GM18861 (cell line): ENCODE results near the gene FER.

ENCODE experiments used
- ATAC-seq: cut with Tn5 transposase; IDR thresholded peaks from one replicate; pipeline ENCODE4 v1.9.1; 2021; ENCODE audit not compliant: unreplicated experiment

FER gene

GRCh38 chr5:109170629-109171350 is 423.1 kb downstream of the FER start:
- ATAC-seq, result no peak

GRCh38 chr5:109171437-109172073 is 423.9 kb downstream of the FER start:
- ATAC-seq, result peak; percentile 77

DNA sequence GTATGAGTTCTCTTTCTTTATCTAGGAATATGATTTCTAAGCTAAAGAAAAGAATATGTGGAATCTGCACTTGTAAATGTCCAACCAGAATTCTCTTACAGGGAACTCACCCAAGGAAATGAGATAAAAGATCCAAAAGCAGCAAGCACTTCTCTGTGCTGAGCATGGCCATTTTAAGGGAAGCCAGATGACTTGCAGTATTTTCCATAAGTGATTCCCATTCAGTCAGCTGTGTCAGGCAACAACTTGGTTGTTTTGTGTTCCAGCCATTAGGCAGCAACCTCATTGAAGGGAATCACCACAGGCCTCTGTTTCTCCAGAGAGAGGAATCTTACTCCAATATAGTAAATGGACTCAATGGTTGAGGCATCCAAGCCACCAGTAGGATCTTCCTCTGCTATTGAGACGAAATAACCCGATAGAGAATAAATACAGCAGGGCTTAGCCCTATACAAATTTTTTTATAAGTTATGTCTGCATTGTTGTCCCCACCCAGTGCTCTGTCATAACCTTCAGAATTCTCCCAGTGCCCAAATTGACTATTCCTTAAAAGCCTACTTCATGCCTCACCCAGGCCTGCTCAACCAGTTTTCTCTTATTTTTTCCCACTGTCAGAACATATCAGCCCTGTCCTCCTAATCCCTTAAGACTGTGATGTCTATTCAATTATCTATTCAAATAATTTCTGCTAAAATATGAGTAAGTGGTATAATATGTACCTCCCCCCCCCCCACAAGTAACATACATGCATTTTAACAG is 425.5 kb downstream of the FER start:
- no peak for ATAC-seq

GRCh38 chr5:109177227-109177626 is 429.5 kb downstream of the FER start:
- ATAC-seq, result no peak

- ATAC-seq, result no peak
Observed at GRCh38 chr5:109177782-109178181, 430.1 kb downstream of the FER start.

- ATAC-seq, result no peak
Observed at GRCh38 chr5:109180668-109181067, 433.0 kb downstream of the FER start.

DNA sequence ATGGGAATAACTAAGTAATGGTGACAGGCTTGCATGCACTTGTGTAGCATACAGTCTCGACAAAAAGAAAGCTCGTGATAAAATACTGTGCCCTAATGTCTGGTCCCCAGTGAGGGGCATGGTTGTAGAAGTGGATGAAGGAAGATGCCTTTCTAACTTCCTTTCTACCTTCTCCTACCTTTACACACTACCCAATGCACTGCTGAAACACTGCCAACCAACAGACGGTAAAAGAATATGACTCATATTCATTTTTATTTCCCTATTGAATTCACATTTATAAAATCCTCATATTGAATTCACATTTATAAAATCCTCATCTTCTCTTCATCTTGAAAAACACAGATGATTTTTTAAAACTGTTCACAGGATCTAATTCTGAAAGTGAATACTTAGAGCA is 439.1 kb downstream of the FER start:
- ATAC-seq, result no peak

- ATAC-seq, result peak; percentile 63
Observed at GRCh38 chr5:109191153-109191558, 443.5 kb downstream of the FER start.

DNA sequence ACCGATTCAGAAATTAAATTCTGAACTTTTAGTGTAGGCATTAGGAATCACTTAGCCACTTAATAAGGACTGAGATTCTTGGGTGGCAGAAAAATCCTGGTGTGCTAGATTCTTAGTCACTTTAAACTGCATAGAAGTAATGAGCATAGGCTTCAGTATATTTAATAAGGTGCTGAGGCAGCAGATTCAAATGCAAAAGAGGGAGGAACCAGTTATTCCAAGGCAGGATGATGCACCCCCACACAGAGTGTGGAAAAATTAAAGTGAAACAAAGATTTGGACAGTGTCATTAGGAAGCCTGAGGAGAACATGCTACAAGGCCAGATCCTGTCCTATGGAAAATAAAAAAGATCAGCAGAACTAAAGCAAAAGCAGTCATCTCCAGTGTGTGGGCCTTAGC is 444.3 kb downstream of the FER start:
- ATAC-seq, result no peak

- no peak for ATAC-seq
Observed at GRCh38 chr5:109192555-109193281, 445.0 kb downstream of the FER start.

- ATAC-seq, result no peak
Observed at GRCh38 chr5:109195667-109196066, 448.0 kb downstream of the FER start.

GRCh38 chr5:109196087-109196822 is 448.6 kb downstream of the FER start:
- no peak for ATAC-seq

GRCh38 chr5:109196823-109197160 is 449.1 kb downstream of the FER start:
- no peak for ATAC-seq

- no peak for ATAC-seq
Observed at GRCh38 chr5:109199289-109199688, 451.6 kb downstream of the FER start.

DNA sequence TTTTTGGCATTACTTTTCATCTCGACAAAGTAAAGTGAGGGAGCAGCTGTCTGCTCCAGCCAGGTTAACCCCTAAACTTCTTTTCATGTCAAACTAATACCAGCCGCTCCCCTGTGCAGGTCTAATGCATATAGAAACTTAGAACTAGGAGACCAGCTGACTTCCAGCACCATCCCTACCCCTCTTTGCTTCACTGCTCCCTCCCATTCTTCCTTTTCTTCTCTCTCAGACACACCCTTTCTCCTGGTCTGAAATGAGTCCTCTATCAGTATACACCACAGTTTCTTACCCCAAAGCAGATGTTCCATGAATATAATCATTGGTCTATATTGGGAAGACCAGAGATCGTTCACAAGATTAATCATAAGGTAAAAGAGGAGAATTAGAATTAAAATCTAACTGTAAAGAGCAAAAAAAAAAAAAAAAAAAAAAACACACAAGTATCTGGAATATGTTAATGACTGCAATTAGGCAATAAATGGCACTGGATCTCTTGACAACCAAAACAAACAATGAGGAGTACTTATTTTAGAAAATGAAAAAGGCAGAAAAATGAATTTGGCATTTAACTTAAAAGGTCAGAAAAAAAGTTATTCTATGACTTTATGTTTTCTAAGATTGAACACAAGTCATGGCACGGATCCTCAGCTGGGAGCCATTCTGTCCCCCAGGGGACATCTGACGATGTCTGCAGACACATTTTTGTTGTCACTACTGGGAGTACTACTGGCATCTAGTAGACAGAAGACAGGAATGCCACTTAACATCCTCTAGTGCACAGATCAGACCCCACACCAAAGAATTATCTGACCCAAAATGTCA is 452.3 kb downstream of the FER start:
- ATAC-seq, result no peak

- no peak for ATAC-seq
Observed at GRCh38 chr5:109215040-109215439, 467.3 kb downstream of the FER start.

GRCh38 chr5:109218818-109219217 is 471.1 kb downstream of the FER start:
- no peak for ATAC-seq

DNA sequence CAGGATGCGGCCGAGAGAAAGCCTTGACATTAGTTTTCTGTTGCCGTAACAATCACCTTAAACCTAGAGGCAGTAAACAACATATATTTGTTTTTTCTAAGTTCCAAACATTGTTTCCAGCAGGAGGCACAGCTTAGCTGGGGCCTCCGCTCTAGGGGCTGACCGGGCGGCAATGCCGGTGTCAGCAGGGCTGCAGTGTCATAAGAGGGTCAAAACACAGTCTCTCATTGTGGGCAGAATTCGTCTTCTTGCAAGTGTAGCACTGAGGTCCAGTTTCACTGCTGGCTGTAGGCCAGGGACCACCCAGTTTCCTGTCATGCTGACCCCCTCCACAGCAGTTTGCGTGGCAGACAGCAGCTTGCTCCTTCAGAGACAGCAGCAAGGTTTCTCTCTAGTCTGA is 475.8 kb downstream of the FER start:
- ATAC-seq, result no peak

- no peak for ATAC-seq
Observed at GRCh38 chr5:109224276-109224882, 476.7 kb downstream of the FER start.
